Hematopoietic multipotent progenitor cell treated with erythropoietin and hydrocortisone succinate and interleukin-3 and kit ligand, for 17 days (in vitro differentiated cells): ENCODE data around the gene TMEM117.
"Not testable (repeated sequence)": the region's sequence is repeated elsewhere in the genome, so short reads cannot be mapped to it uniquely, and the experiment has no call there.

Experiments used
- DNase-seq: peaks from one replicate; pipeline ENCODE4 v3.0.0-alpha.2; 2015; ENCODE audit warnings: low spot score

Gene TMEM117

DNA sequence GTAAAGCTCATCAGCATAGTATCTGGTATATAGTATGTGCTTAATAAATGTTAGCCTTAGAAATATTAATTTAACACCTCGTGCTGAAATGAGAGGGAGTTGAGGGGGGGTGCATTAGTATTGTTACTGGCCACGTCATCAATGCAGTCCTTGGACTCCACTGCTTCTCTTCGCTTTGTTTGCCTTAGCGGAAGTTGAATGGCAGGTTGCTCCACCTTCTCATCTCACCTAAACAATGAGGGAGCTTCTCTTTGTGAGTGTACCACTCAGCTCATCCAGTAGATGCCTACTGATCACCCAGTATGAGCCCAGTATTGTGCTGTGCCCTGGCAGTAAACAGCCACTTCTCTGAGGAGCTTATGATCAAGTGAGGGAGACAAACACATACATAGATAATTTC lies 4.5 kb downstream of the TMEM117 start:
- no peak for DNase-seq

DNA sequence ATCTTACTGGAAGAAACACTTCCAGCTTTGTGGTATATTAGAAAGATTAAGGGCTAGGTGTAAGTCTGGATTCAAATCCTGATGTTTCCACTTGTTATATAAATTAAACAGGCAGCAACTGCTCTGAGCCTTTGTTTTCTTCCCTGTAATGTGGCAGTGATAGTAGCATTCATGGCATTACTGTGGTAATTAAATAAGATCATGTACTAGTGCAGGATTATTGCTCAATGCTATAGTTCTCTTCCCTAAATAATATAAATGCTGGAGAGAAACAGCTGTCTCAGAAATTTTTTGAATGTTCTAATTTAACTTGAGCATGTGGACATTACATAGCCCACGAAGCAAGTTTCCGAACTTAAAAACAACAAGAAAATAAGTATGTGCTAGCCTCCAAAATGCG lies 5.4 kb downstream of the TMEM117 start:
- no peak for DNase-seq

DNA sequence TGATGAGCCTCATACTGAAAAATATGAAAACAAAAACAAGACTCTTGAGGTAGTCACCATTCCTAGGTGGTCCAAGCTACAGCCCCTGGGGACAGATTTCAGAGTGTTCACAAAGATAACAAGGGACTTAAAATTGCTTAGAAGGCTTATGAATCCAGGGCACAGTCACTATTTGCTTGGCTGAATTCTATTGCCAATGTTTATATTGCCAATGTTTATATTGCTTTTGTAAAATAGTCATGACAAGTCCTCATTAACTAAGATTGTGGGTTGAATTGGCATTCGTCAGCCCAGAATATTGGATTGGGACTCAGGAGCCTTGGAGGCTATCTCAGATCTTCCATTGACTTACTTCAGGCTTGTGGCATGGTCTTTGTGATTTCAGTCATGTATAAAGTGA lies 6.4 kb downstream of the TMEM117 start:
- no peak for DNase-seq

GRCh38 chr12:43847425-43848225 lies 11.7 kb downstream of the TMEM117 start:
- not testable (repeated sequence) for DNase-seq

- no peak for DNase-seq
Measured at GRCh38 chr12:43848226-43848507, 12.3 kb downstream of the TMEM117 start.

DNA sequence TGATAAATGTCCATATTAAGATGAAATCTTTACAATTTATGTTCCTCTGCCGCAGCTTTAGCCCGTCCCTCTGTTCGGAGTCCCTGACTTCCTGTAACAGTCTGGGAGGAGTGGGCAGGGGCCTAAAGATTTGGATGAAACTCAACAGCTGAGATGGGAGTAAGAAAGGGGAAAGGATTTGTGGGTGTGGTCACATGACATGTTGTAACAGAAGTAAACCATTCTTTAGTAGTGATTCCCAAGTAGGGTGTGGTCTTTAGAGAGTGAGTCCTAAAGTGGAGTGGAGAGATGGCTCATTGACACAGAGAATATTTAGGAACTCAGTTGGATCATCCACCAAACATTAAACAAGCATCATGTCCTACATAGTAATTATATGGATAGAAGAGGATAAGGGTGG lies 12.9 kb downstream of the TMEM117 start:
- no peak for DNase-seq

DNA sequence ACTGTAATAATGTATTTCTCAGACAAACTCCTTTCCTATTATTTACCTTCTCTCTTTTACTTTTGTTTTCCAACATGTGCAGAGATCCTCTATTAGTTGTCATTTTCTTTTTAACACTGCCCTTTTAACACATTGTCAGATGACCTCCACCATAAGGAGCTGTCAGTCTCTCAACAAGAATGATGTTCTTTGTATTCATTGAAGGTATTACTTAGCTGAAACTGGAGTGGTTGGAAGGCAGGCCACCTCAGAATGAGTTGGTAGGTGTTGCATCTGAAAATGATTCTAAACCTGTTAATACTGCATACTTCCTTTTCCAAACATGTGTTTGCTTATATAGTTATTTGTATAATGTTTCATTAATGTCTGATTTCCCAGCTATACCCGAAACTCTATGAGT lies 16.9 kb downstream of the TMEM117 start:
- no peak for DNase-seq

DNA sequence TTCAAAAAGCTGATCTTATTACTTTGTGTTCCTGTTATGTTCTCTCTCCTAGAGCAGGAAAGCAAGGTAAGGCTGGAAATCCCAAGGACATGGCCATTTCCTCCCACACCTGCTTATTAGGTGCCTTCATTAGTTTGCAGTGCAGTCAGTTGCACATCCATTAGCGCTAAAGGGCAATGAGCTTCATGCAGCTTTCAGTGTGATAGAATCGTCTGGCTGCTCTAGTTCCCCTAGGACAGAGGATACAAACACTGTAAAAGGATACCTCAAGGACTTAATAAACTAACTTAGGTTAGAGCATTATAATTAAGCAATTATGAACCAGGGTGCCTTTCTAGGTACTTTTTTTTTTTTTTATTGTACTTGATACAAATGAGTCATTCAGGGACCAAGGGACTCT lies 21.1 kb downstream of the TMEM117 start:
- DNase-seq, result no peak

DNA sequence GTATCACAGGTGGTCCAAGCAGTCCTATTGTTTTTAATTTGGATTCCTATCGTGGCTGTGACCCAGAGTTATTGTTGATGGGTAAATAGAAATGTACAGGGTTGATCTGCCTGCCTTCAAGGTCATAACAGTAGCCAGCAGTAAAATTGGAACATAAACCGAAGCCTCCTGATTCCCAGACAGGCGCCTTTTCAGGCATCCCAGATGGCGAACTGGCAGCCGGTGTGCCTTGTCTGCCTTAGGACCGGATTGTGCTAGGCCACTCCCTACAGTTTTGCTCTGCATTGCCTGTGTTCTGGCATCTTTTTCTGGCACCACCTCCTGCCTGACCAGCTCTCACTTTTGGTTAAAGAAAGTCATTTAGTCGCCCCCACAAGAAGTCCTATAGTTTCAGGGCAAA lies 22.2 kb downstream of the TMEM117 start:
- DNase-seq, result no peak

GRCh38 chr12:43858991-43859390 lies 23.1 kb downstream of the TMEM117 start:
- DNase-seq, result no peak

GRCh38 chr12:43861015-43861839 lies 25.3 kb downstream of the TMEM117 start:
- DNase-seq, result no peak

DNA sequence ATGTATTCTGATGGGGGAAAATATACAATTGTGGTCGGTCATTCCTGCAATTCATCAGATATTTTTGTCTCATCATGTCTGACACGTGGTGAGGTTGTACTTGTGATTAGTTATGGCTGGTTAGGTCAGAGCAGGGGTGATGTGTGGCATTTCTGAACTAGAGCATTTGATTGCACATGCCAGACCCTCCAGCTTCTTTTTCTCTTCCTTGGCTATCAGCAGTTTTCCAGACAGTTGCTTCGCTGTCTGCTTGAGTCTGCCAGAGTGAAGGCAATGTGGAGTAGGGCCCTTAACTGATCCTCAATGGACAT lies 25.9 kb downstream of the TMEM117 start:
- DNase-seq, result no peak

GRCh38 chr12:43863770-43864366 lies 28.0 kb downstream of the TMEM117 start:
- no peak for DNase-seq

DNA sequence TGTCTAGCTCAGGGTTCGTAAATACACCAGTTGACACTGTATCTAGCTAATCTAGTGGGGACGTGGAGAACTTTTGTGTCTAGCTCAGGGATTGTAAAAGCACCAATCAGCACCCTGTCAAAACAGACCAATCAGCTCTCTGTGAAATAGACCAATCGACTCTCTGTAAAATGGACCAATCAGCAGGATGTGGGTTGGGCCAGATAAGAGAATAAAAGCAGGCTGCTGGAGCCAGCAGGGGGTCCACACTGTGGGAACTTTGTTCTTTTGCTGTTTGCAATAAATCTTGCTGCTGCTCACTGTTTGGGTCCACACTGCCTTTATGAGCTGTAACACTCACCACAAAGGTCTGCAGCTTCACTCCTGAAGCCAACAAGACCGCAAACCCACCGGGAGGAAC lies 28.7 kb downstream of the TMEM117 start:
- not testable (repeated sequence) for DNase-seq

DNA sequence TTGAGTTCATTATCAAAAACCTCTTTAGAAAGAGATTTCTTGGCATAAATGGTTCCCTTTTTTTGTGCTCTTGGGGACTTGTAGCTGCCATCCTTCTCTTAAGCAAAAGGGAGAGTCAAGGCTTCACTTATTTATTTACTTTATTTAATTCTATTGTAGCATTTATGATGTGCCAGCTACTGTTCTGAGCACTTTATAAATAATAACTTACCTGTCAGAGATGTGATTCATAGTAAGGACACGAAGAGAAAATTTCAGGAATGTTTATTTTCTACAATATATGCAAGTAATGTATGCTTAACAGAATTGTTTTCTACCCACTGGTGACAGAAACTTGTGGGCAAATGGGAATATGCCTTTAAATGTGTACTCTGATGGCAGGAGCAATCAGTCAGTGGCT lies 33.3 kb downstream of the TMEM117 start:
- no peak for DNase-seq

DNA sequence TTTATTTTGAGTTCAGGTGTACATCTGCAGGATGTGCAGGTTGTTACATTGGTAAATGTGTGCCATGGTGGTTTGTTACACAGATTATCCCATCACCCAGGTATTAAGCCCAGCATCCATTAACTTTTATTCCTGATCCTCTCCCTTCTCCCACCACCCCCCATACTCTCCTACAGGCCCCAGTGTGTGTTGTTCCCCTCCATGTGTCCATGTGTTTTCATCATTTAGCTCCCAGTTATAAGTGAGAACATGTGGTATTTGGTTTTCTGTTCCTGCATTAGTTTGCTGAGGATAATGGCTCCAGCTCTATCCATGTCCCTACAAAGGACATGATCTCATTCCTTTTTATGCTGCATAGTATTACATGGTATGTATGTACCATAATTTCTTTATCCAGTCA lies 33.9 kb downstream of the TMEM117 start:
- DNase-seq, result not testable (repeated sequence)

DNA sequence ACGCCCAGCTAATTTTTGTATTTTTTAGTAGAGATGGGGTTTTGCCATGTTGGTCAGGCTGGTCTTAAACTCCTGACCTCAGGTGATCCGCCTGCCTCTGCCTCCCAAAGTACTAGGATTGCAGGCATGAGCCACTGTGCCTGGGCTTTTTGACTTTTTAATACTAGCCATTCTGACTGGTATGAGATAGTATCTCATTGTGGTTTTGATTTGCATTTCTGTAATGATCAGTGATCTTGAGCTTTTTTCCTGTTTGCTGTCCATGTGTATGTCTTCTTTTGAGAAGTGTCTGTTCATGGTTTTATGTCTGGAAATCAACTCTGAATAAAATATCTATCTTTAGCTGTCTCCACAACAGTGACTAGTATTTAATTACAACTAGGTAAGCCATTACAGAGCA lies 35.4 kb downstream of the TMEM117 start:
- not testable (repeated sequence) for DNase-seq

- no peak for DNase-seq
Measured at GRCh38 chr12:43872396-43872795, 36.5 kb downstream of the TMEM117 start.

DNA sequence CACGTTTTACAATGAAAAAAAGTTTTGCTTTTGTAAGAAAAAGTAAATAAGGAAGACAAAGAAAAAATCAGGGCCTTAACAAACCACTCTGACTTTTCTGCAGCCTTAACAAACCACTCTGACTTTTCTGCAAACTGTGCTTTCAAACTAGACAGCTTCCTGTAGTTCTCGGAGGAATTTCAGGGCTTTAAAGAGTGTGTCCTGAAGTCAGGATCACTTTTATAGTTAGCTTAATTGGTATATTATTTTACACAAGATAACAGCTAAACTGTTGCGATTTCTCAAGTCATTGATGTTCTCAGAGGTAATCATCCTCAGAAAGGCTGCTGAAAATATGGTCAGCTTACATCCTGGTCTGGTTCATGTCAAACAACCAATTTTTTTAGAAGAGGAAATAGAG lies 42.2 kb downstream of the TMEM117 start:
- DNase-seq, result no peak

DNA sequence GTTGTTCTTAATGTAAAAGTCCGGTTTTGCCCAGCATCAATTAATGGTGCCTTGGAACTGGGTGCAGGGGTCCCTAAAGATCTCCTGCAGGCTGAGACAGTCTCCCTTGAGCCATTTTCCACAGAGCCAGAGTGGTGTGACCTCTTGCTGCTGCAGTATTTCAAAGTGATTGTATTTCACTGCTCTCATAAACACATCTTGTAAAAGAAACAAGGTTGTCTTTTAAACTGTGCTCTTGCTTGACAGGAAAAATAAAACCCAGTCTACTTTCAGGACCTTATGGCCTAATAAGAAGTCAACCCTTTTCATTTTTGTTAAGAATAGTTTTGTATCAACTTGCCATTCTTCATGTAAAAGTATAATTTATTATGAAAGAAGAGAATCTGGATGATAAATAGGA lies 44.7 kb downstream of the TMEM117 start:
- no peak for DNase-seq

DNA sequence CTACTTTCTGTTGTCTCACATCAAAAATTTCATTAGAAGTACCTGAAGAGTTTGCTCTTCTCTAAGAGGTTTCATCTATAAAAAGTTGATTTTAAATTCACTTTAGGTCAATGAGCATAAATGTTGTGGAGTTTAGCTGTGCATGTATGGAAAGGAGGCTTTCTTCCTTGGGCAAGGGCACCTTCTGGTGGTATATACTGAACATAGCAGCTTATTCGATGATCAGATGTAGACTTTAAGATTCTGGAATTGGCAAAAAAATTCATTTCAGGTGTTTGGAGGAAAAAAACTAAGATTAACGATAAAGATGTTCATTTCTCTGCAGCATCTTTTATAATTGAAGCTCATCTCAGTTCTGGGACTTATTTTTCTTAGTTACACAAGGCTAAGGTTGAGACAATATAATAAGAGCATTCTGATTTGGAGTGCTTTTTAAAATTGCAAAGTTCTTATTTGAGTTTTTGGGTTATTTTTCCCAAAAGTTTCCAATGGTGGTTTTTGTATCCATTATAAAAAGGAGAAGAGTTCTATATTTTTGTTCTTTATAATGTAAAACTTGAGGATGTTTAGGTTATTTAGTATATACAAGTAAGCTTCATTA lies 46.8 kb downstream of the TMEM117 start:
- peak; percentile 54 for DNase-seq

DNA sequence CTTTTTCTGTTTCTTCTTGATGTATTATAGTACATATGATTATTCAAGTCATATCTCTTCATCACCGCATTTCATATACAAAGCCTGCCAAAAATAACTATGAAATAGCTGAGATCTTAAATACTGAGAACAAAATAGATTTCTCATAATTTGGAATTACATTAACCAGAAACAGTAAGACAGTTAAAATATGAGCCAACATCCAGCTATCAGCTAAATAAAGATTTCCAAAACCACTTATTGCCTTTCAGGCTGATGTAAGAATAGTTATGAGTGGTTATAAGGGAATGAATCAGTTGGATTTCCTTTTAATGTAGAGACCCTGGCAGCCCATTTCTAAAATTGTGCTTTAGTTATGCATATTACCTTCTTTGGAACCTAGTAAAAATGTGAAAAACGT lies 47.4 kb downstream of the TMEM117 start:
- DNase-seq, result no peak

- DNase-seq, result no peak
Measured at GRCh38 chr12:43883748-43884147, 47.9 kb downstream of the TMEM117 start.
